ENCODE results near the gene STIM1. TPM values are rescaled to one million over a fixed set of nuclear protein-coding genes. Genes with fewer than 3 reads are reported as not detected.
"Not testable (repeated sequence)": the region's sequence is repeated elsewhere in the genome, so short reads cannot be mapped to it uniquely, and the experiment has no call there.

The STIM1 gene
- total and polyA plus RNA-seq, 7 donors, result 52.1 to 147 (median 109) TPM

DNA sequence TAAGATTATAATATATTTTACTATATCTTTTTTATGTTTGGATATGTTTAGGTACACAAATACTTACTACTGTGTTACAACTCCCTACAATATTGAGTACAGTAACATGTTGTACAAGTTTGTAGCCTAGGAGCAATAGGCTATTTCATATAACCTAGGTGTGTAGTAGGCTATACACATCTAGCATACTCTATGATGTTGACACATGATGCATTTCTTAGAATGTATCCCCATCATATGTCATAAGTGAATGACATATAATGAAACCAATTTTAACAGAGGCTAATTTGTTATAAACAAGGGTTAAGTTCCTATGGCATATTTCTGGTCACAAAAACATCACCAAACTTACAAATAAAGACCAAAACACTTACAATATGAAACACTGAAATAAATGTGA, 152.7 kb downstream of the STIM1 start:
- DNase-seq, result no peak
- H3K27ac ChIP-seq, result no peak overlapping the region
- H3K27me3 ChIP-seq (ENCODE audit: insufficient read depth in 3 of 3, low read length in 2 of 3), result no peaks in the 10 kb centered on the region
- TF ChIP-seq, protein P1, sequence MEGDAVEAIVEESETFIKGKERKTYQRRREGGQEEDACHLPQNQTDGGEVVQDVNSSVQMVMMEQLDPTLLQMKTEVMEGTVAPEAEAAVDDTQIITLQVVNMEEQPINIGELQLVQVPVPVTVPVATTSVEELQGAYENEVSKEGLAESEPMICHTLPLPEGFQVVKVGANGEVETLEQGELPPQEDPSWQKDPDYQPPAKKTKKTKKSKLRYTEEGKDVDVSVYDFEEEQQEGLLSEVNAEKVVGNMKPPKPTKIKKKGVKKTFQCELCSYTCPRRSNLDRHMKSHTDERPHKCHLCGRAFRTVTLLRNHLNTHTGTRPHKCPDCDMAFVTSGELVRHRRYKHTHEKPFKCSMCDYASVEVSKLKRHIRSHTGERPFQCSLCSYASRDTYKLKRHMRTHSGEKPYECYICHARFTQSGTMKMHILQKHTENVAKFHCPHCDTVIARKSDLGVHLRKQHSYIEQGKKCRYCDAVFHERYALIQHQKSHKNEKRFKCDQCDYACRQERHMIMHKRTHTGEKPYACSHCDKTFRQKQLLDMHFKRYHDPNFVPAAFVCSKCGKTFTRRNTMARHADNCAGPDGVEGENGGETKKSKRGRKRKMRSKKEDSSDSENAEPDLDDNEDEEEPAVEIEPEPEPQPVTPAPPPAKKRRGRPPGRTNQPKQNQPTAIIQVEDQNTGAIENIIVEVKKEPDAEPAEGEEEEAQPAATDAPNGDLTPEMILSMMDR (IDR thresholded peaks at IDR 0.05), result no peak
- no peaks in the 10 kb centered on the region for H3K36me3 ChIP-seq (ENCODE audit: insufficient read depth in 1 of 2, low read depth in 1 of 2)
- ATAC-seq, result peak in 1 of 4 donors; percentile 9
- H3K4me3 ChIP-seq, result no peak overlapping the region
- no peaks in the 10 kb centered on the region for H3K9me3 ChIP-seq
- peaks cover 22% of the 10 kb centered on the region for H3K4me1 ChIP-seq
- intact Hi-C loops (cut with DNase I), result no loop called here

DNA sequence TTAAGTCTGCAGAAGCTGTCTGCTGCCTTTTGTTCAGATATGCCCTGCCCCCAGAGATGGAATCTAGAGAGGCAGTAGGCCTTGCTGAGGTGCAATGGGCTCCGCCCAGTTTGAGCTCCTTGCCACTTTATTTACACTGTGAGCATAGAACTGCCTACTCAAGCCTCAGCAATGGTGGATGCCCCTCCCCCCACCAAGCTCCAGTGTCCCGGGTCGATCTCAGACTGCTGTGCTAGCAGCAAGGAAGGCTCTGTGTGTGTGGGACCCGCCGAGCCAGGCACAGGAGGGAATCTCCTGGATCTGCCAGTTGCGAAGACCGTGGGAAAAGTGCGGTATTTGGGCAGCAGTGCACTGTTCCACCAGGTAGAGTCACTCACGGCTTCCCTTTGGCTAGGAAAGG, 161.1 kb downstream of the STIM1 start:
- intact Hi-C loops (cut with DNase I), result not testable (repeated sequence)

DNA sequence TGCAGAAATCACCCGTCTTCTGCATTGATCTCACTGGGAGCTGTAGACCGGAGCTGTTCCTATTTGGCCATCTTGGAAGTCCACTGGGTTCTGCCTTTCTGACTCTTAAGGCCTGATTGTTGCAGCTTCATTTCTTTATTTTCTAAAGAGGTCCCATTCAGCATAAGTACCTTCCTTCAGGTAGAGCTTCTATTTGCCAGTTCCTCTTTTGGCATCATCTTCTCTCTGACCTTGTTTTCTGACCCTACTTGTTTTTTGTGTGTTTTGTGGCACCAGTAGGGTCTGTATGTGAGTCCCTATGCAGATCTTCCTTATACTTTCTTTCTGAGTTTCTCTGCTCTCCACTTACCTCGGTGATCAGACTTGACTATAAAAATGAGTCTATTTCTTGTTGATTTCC, 161.7 kb downstream of the STIM1 start:
- Histone ChIP-seq H3K27ac (no peak overlapping the region), H3K9me3 (no peaks in the 10 kb centered on the region), H3K27me3 (ENCODE audit: insufficient read depth in 3 of 3, low read length in 2 of 3) (no peaks in the 10 kb centered on the region), H3K4me3 (no peak overlapping the region), H3K36me3 (ENCODE audit: insufficient read depth in 1 of 2, low read depth in 1 of 2) (no peaks in the 10 kb centered on the region), H3K4me1 (peaks cover 6% of the 10 kb centered on the region)
- ATAC-seq (no peak), DNase-seq (no peak)
- intact Hi-C loops (cut with DNase I), result no loop called here
- WGBS, 3 donors, result 93 to 98% (median 98%) methylated on average over 3 of the region's 3 CpGs
- TF ChIP-seq, protein P1 (IDR thresholded peaks at IDR 0.05), result no peak

More for the DNA sequence above, 161.1 kb downstream of the STIM1 start:
- WGBS, 3 donors, result 87 to 92% (median 92%) methylated on average over 9 of the region's 9 CpGs
- not testable (repeated sequence) for DNase-seq; H3K27me3 ChIP-seq (ENCODE audit: insufficient read depth in 3 of 3, low read length in 2 of 3); H3K4me1 ChIP-seq; ATAC-seq; H3K27ac ChIP-seq; H3K4me3 ChIP-seq; H3K36me3 ChIP-seq (ENCODE audit: insufficient read depth in 1 of 2, low read depth in 1 of 2); H3K9me3 ChIP-seq

DNA sequence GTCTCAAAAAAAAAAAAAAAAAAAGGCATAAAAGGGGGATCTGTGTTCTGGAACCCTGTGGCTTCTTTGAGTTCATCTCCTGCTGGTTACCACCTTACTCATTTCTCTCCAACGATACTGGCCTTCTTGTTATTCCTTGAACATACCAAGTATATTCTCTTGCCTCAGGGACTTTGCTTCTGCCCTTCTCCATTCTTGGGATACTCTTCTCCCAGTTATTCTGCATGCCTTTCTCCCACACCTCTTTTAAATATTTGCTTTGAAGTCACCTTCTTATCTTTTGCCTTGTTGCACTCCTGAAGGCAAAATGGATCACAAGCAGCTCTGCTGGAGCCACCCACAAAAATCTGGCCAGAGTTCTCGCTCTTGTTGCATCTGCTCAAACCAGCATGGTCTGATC, 163.2 kb downstream of the STIM1 start:
- intact Hi-C loops (cut with DNase I), result no loop called here
- DNase-seq (no peak), ATAC-seq (no peak)
- Histone ChIP-seq H3K4me1 (peaks cover 6% of the 10 kb centered on the region), H3K36me3 (ENCODE audit: insufficient read depth in 1 of 2, low read depth in 1 of 2) (no peaks in the 10 kb centered on the region), H3K9me3 (no peaks in the 10 kb centered on the region), H3K27ac (no peak overlapping the region), H3K4me3 (no peak overlapping the region), H3K27me3 (ENCODE audit: insufficient read depth in 3 of 3, low read length in 2 of 3) (no peaks in the 10 kb centered on the region)
- TF ChIP-seq, protein P1 (IDR thresholded peaks at IDR 0.05), result no peak
- WGBS, 3 donors, result 85 to 92% (median 85%) methylated on average over 2 of the region's 2 CpGs

DNA sequence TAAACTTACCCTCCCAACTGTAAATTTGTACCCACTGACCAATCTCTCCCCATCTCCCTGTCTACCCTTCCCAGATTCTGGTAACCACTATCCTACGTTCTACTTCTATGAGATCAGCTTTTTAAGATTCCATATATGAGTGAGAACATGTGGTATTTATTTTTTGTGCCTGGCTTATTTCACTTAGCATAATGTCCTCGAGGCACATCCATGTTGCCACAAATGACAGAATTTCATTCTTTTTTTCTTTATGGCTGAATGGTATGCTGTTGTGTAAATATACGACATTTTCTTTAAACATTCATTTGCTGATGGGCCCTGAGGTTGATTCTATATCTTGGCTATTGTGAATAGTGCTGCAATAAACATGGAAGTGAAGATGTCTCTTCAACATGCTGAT, 164.4 kb downstream of the STIM1 start:
- 79 to 93% (median 83%) methylated on average over 3 of the region's 3 CpGs for WGBS, 3 donors

More for the DNA sequence above, 164.4 kb downstream of the STIM1 start:
- Histone ChIP-seq H3K4me1 (peaks cover 10% of the 10 kb centered on the region), H3K4me3 (no peak overlapping the region), H3K27me3 (ENCODE audit: insufficient read depth in 3 of 3, low read length in 2 of 3) (no peaks in the 10 kb centered on the region), H3K36me3 (ENCODE audit: insufficient read depth in 1 of 2, low read depth in 1 of 2) (no peaks in the 10 kb centered on the region), H3K9me3 (no peaks in the 10 kb centered on the region), H3K27ac (no peak overlapping the region)
- DNase-seq, result no peak
- TF ChIP-seq, protein P1 (IDR thresholded peaks at IDR 0.05), result no peak
- ATAC-seq, result no peak
- intact Hi-C loops (cut with DNase I), result no loop called here

Data from psoas muscle (tissue), 8 donors.